ENCODE measurements around the gene SH3RF2. TPM values are rescaled to one million over a fixed set of nuclear protein-coding genes. Genes with fewer than 3 reads are reported as not detected.
"Not testable (repeated sequence)": the region's sequence is repeated elsewhere in the genome, so short reads cannot be mapped to it uniquely, and the experiment has no call there.

SH3RF2 gene
- polyA plus RNA-seq, 1 donor, result 9.3 TPM

DNA sequence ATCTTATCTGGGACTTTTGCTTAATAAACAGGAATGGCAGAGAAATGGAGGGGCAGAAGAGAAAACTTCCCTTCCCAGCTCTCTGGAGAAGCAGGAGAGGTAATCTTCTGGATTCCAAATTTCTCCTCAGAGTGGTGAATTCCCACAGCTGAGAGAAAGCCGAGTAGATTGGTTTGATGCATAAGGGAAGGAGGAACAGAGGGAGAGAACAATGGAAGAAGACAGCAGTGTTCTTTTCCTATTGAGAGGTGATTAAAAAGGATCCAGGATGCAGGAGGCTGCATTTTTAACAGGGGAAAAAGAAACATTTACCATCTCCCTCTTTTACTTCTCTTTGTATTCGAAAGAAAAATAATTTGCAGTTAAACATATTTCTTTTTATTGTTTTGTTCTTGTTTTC, 13.1 kb downstream of the SH3RF2 start:
- DNase-seq (ENCODE audit: low read depth), result no peak

DNA sequence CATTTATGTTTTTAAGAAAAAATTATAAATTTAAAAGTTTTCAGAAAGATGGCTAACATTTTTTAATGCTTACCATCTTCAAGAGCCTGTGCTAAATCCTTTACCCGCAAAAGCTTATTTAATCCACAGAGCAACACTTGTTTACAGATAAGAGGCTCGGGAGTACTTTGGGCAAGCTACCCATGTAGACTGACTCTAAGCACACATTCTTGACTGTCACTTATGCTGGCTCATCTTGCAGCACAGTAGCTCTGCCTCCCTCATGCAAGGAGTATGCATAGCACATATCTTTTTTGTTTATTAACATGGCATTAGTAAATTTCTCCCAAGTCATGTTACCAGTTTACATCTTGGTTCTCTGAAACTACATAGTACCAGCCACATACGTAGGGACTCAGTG, 14.7 kb downstream of the SH3RF2 start:
- DNase-seq (ENCODE audit: low read depth), result no peak

DNA sequence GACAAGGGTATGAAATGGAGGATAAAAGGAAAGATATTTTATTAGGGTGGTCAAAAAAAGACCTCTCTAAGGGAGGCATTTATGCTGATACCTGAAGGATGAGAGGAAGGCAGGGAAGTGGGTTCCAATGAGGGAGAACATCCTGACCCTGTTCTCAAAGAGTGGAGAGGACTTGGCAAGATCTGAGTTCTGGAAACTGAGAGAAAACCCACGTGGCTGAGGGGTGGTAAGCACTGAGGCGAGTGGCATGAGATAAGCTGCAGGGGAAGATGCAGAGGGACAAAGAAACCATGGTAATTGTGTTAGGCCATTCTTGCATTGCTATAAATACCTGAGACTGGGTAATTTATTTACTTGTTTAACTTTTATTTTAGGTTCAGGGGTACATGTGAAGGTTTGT, 16.8 kb downstream of the SH3RF2 start:
- no peak for DNase-seq (ENCODE audit: low read depth)

DNA sequence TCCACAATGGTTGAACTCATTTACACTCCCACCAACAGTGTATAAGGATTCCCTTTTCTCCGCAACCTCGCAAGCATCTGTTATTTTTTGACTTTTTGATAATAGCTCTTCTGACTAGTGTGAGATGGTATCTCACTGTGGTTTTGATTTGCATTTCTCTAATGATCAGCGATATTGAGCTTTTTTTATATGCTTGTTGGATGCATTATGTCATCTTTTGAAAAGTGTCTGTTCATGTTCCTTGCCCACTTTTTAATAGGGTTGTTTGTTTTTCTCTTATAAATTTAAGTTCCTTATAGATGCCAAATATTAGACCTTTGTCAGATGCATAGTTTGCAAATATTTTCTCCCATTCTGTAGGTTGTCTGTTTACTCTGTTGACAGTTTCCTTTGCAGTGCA, 17.8 kb downstream of the SH3RF2 start:
- DNase-seq (ENCODE audit: low read depth), result not testable (repeated sequence)

DNA sequence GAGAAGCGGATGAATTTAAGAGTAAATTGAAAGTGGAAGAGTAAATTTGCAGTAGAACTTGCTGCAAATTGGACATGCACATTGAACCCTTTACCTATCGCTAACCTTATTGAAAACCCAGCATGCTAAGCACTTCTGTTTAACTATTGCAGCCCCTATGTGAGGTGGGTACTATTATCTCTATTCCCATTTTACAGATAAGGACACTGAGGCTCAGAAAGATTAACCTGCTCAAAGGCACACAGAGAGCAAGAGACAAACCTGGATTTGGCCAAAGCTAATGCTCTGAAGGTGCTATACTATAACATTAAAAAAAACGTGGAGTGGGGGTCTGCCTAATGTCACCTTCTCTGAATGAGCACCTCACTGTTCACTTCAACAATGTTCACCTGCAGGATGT, 21.0 kb downstream of the SH3RF2 start:
- DNase-seq (ENCODE audit: low read depth), result no peak

DNA sequence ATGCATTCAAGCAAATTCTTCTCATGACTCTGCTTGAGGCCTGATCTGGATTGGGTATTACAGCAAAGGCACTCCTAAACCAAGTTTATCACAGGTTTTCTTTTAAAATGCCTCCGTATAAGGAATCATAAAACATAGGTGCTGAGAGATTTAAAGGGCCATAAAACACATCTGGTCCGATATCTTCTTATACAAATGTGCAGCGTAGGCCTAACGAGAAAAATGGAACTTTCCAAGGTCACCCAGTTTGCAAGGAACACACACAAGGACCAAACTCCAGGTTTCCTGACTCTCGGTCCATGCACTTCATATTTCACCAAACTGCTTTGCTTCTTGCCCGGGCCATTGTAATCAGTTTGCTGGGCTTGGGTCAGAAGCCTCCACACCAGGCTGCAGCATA, 22.1 kb downstream of the SH3RF2 start:
- DNase-seq (ENCODE audit: low read depth), result no peak

DNA sequence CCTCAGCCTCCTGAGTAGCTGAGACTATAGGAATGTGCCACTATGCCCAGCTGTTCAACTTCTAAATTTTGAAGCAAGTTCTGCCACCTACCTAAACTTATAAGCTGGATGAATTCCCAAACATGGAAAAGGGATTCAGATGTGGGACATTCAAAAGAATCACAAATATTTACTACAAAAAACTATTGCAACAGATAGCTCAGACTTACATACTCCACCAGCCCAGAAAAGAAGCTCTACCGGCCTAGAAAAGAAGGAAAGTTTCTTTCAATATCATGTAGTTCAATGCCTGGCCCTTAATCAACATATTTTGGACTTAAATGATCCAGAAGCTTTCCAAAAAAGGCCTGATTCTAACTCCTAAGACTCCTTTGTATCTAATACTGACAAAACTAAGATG, 23.8 kb downstream of the SH3RF2 start:
- DNase-seq (ENCODE audit: low read depth), result no peak

DNA sequence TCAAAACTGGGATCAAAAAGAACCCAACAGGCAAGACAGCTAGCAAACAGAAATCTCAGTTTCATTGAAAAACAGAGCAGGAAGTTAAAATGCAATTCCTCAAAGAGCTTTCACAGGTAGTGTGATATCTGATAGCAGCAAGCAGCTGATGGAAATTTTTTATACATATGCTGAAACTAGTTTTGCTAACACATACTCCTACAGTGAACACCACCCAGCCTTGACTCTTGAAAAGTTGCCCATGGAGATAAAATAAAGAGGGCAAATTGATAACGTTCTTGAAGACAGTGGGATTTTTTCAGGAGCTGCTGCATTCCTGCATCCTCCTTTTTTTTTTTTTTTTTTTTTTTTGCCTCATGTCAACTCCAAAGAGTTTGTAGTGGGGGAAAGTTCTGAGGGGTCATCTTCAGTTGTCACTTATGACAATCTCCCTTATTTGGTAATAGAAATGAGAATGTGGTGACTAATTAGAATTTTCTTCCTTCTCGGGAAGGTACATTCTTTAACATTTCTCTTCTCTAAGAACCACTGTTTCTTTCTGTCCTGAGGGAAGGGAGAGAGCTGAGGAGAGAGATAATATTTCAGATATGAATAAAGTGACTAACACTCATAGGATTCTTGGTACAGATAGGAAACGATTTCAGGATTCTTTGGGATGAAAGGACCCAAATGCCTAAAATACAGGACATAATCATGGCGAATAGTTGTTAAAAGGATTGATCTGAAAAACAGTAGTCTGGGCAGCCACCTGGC, 24.6 kb downstream of the SH3RF2 start:
- no peak for DNase-seq (ENCODE audit: low read depth)

DNA sequence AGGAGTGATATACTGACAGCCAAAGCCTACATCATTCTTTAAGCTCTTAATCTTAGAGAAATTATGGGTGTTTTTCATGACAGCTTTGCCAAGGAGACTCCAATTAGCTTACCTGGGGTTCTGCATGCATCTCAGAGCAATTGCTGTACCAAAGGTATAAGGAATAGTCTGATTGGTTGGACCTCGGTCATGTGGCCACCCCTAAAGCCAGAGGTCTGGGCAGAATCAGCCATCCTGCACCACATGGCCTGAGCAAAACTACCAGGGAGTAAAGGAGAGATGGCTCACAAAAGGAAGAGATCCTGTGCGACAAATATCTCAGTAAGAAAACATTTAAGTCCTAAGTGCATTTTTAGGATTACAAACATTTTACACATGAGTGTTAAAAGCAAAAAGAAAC, 25.6 kb downstream of the SH3RF2 start:
- DNase-seq (ENCODE audit: low read depth), result no peak

DNA sequence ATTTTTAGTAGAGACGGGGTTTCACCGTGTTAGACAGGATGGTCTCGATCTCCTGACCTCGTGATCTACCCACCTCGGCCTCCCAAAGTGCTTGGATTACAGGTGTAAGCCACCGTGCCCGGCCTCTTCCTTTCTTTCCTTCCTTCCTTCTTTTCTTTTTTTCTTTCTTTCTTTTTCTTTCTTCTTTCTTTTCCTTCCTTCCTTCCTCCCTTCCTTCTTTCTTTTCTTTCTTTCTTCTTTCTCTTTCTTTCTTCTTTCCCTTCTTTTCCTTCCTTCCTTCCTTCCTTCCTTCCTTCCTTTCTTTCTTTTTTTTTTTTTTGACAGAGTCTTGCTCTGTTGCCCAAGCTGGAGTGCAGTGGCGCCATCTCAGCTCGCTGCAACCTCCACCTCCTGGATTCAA, 27.6 kb downstream of the SH3RF2 start:
- not testable (repeated sequence) for DNase-seq (ENCODE audit: low read depth)

DNA sequence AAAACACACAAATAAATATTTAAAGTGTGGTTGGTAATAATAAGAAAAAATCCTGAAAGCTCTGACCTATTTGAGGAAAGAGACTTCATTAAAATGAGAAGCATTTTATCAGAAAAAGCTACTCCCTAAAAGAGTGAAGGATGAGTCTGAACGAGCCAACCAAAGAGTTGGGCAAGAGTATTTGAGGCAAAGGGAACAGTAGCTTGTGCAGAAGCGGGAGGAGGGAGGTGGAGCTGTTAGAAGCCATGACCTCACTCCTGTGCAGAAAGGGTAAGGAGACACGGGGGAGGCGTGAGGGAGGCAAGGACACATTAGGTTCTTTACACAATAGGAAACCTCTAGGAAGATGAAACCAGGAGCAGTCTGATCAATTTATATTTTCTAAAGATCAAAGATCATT, 29.4 kb downstream of the SH3RF2 start:
- DNase-seq (ENCODE audit: low read depth), result no peak

DNA sequence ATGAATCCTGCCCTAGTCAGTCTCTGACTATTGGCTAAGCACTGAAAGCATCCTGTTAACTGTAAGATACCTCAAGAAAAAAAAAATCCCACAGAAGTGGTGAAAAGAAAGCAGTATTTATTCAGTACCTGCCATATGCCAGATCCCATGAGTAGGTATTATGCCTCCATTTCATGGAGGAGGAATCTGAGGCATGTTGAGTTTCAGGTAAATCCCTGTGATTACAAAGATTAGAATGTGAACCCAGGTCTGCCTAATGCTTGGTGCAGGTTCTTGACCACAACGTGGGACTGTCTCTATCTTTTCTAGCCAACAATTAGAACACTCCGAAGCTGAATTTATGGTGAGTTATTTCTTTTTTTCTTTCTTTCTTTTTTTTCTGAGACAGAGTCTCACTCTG, 30.9 kb downstream of the SH3RF2 start:
- no peak for DNase-seq (ENCODE audit: low read depth)

DNA sequence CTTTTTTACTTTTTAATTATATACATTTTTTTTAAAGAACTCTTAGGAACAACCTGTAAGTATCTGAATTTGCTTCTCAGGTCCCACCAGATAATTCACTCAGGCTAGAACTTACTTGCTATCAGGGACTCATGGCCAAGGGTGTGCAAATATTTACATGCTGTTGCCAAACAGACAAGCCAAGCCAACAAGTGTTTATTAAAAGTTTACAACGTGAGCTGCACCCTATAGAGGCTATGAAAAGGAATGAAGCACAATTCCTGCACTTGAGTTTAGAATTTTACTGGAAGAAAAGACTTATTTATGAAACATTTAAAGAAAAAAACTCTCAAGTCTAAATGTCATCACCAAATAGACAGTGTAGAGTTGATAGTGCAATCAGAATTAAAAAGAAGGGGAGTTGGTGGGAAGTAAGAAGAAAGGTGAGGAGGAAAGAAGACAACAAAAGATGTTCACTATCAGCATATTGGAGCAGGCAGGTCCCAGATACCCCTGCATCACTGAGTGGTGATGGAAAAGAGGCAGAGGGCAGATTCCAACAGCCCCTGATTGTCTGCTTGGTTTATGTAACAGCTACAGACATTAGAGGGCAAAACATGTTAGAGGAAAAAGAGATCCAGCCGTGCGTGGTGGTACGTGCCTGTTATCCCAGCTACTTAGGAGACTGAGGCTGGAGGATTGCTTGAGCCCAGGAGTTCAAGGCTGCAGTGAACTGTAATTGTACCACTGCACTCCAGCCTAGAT, 32.8 kb downstream of the SH3RF2 start:
- DNase-seq (ENCODE audit: low read depth), result no peak

DNA sequence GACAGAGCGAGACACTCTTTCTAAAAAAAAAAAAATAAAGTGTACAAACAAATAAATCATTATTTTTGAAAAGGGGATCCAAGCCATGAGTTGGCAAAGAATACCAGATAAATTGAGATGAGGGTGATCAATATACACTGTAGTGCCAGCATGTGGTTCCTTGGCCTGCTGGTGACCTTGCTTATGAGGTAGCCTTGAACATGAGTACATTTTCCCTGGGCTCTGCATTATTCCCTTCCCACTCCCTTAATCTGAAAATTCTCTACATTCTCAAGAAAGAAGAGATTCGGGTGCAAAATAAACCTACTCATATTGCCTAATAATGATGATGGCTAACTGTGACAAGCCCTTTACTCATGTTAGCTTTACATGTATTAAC, 33.3 kb downstream of the SH3RF2 start:
- no peak for DNase-seq (ENCODE audit: low read depth)

DNA sequence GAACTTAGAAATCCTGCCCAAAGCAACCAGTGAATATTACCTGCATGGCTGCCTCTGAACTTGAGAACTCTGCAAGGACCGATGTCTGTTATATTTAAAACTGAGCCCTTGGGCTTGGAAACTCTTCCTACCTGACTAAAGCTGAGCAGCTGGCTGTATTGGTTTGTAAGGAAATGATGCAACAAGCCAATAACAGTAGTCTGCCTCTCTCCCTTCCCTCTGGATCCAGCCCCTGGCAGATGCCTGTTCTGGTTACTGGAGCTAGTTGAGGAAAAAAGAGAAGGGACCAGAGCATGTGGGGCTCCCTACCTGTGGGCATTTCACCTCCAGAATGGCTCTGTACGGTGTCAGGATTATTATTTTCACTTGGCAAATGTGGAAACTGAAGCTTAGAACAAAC, 34.7 kb downstream of the SH3RF2 start:
- DNase-seq (ENCODE audit: low read depth), result no peak

DNA sequence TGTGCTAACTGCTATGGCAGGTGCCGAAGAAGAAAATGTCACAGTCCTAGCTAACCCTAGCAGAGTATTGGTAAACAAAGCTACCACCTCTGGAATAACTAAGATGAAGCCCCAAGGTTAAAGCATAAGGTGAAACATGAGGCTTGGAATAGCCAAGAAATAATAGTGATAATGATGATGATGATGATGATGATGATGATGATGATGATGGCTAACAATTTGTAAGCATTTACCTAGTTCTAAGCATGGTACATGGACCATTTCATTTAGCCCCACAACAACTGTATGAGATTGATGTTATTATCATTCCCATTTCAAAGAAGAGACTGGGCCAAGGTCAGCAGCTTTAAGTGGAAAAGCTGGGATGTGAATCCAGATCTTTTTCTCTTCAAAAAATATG, 35.3 kb downstream of the SH3RF2 start:
- DNase-seq (ENCODE audit: low read depth), result no peak

DNA sequence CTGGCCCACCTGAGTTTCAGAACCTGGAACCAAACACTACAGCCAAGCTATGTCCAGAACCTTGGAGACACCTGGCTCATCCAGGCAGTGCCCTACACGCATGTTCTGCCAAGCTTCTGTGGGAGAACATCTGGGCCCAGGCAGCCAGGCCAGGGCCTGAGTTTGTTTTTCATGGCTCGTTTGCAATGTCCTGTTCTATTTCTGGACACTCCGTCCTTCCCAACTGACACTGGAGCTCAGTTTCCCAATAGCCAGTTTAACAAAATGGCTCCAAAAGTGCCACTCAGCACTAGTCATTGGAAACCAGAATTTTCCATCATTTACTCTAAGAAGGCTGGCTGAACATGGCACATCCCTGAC, 38.6 kb downstream of the SH3RF2 start:
- DNase-seq (ENCODE audit: low read depth), result no peak

DNA sequence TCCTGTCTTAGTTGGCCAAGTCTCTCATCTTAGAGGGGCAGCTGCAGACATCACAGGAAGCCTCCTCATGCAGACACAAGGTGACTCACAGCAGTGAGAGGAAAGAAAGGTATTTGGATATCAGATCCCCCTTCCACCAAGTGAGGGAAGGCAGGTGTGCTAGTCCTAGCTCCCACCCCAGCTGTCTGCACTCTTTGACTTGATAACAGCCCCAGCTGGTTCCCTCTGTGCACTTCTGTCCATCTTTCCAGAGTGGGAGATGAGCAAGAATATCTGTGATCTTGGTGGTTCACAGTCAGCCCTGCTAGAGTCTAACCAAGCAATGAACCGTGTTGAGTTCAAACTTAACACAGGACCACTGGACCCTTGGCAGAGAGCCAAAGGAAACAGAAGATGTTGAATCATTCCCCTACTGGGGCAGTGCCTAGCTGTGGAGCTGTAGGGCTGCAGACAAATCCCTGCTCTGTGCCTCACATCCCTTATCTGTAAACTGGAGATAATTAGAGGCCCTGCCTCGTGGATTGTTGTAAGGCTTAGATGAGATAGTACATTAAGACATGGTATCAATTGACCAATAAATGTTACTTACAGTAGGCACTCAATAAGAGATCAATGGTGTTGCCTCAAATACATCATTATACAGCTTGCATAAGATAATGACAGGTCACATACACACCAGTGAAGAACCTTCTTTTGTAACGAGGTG, 39.1 kb downstream of the SH3RF2 start:
- DNase-seq (ENCODE audit: low read depth), result no peak

DNA sequence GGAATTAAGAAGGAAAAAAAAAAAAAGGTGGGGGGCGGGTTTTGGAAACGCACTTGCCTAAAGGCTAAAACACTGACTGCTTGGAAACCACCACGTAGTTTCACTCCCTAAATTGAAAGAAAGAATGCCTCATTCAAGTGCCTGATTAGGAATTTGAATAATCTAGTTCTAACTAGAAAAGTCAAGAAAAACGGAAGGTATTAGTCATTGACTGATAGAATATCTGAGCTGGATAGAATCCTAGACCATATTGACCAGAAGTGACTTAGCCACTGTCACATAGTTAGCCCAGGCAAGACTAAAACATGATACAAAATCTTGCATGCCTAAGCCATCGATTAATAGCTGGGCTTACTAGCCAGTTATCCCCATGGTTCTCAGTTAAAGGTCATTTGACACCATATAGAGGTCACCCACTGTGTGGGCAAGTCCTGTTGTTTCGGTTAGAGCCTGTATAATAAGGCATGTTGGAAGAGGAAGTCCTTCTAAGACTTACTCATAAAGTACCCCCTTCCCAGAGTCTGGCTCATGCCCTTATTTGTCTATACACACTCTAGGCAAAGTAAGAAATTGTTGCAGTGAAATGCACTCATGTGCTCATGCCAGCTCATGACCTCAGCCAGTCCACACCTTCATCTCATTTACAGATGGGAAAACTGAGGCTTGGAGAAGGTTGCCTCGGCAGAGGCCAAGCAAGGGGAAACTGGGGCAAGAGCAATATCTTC, 40.2 kb downstream of the SH3RF2 start:
- DNase-seq (ENCODE audit: low read depth), result no peak

DNA sequence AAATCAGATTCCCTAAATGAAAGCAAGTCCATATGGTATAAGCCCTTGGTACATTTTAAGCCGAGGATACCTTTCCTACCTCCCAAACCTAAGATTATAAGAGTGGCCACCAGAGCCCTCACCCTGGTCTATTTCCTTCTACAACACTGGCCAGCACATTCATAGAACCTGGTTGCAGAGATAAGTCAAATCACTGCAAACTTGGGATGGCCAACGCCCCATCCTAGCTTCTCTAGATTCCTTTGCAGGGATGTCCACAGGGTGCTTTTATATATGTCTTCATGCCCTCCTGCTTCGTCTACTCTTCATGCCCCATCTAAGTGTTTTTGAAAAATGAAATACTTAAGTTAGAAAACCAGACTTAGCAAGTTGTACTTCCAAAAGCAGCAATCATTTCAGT, 41.8 kb downstream of the SH3RF2 start:
- no peak for DNase-seq (ENCODE audit: low read depth)

DNA sequence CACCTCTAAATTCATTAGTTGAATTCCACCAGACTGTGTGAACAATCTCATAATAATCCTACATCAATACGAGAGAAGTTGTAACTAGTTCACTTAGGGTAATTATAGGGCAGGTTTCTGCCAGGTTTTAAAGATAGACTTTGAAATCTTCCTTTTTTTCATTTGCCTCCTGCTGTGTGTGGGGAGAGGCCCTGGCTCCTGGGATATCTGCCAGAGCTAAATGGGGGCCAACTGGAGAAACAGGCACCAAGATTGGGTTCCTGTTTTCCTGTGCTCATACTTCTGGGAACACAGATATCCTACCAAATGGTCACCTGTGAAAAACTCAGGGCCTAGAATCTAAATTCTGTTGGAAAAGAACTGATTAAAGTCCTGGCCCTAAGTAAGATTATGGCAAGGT, 42.3 kb downstream of the SH3RF2 start:
- no peak for DNase-seq (ENCODE audit: low read depth)
